GM23338 (cell line): ENCODE measurements around the gene CD80. TPM values are rescaled to one million over a fixed set of nuclear protein-coding genes. Genes with fewer than 3 reads are reported as not detected.

Source experiments
- ATAC-seq: fragments of 200-7000 bp; cut with Tn5 transposase; 3 replicates; pipeline ENCODE4 v1.9.1; 2020
- DNase-seq: peaks from one replicate; pipeline ENCODE4 v3.0.0-alpha.2; 2015; ENCODE audit warnings: low spot score
- H2AFZ ChIP-seq: fragments of 200-600 bp; sonication (generic); 2 replicates; pipeline ENCODE4 v1.8.0; 2016; ENCODE audit warnings: antibody characterized with exemption, mild to moderate bottlenecking, moderate library complexity
- H3F3A ChIP-seq: fragments of 200-600 bp; sonication (generic); replicated peaks from 2 replicates; pipeline ENCODE4 v1.8.0; 2017; ENCODE audit warnings: antibody characterized with exemption, mixed run types, low read depth
- H3K27ac ChIP-seq: fragments of 200-600 bp; sonication (generic); 2 replicates; pipeline ENCODE4 v1.6.1; 2016; ENCODE audit warnings: low read depth
- H3K27me3 ChIP-seq: fragments of 200-600 bp; sonication (generic); 2 replicates; pipeline ENCODE4 v1.8.0; 2016; ENCODE audit warnings: mild to moderate bottlenecking, mixed run types, moderate library complexity; ENCODE audit not compliant: insufficient read depth
- H3K36me3 ChIP-seq: fragments of 200-600 bp; sonication (generic); 2 replicates; pipeline ENCODE4 v1.8.0; 2016; ENCODE audit warnings: mild to moderate bottlenecking; ENCODE audit not compliant: insufficient read depth
- H3K4me1 ChIP-seq: fragments of 200-600 bp; sonication (generic); 2 replicates; pipeline ENCODE4 v1.8.0; 2016; ENCODE audit warnings: mild to moderate bottlenecking, moderate library complexity; ENCODE audit not compliant: insufficient read depth
- H3K4me2 ChIP-seq: fragments of 200-600 bp; sonication (generic); 2 replicates; pipeline ENCODE4 v1.7.1; 2017; ENCODE audit warnings: mixed run types
- H3K4me3 ChIP-seq: fragments of 200-600 bp; sonication (generic); 2 replicates; pipeline ENCODE4 v1.6.1; 2016; ENCODE audit warnings: mixed run types
- H3K79me2 ChIP-seq: fragments of 200-600 bp; sonication (generic); replicated peaks from 2 replicates; pipeline ENCODE4 v1.8.0; 2017; ENCODE audit warnings: mild to moderate bottlenecking; ENCODE audit not compliant: insufficient read depth
- H3K9me2 ChIP-seq: fragments of 200-600 bp; sonication (generic); 2 replicates; pipeline ENCODE4 v1.8.0; 2017; ENCODE audit not compliant: insufficient read depth
- H4K20me1 ChIP-seq: fragments of 200-600 bp; sonication (generic); replicated peaks from 2 replicates; pipeline ENCODE4 v1.8.0; 2017; ENCODE audit warnings: mild to moderate bottlenecking; ENCODE audit not compliant: insufficient read depth
- H3K27ac Mint-ChIP-seq: 2 replicates; pipeline ENCODE4 v1.8.0; 2020; ENCODE audit warnings: inconsistent platforms, mild to moderate bottlenecking, moderate library complexity, mixed read lengths
- H3K27me3 Mint-ChIP-seq: 3 replicates; pipeline ENCODE4 v1.8.0; 2022; ENCODE audit warnings: low read depth, mild to moderate bottlenecking, moderate library complexity, mixed read lengths, inconsistent platforms; ENCODE audit not compliant: insufficient read depth, poor library complexity
- H3K36me3 Mint-ChIP-seq: 3 replicates; pipeline ENCODE4 v1.8.0; 2021; ENCODE audit warnings: low read depth, mild to moderate bottlenecking, inconsistent platforms, moderate library complexity, mixed read lengths
- H3K4me1 Mint-ChIP-seq: 3 replicates; pipeline ENCODE4 v1.8.0; 2020; ENCODE audit warnings: mild to moderate bottlenecking, inconsistent platforms, mixed read lengths
- H3K4me3 Mint-ChIP-seq: 3 replicates; pipeline ENCODE4 v1.8.0; 2021; ENCODE audit warnings: moderate library complexity, mild to moderate bottlenecking, inconsistent platforms, mixed read lengths
- H3K9me3 Mint-ChIP-seq: 3 replicates; pipeline ENCODE4 v1.8.0; 2020; ENCODE audit warnings: moderate library complexity, mild to moderate bottlenecking, inconsistent platforms, mixed read lengths
- CREB1 ChIP-seq: fragments of 250-450 bp; sonication (Bioruptor Pico); IDR thresholded peaks from 2 replicates; pipeline ENCODE4 v1.5.0; 2020; ENCODE audit warnings: low read depth, mild to moderate bottlenecking, moderate library complexity
- EZH2 ChIP-seq: fragments of 200-600 bp; sonication (generic); IDR thresholded peaks from one replicate; pipeline ENCODE4 v1.8.0; 2017; ENCODE audit warnings: antibody characterized with exemption, mild to moderate bottlenecking, low read depth; ENCODE audit not compliant: unreplicated experiment
- EZH2phosphoT487 ChIP-seq: fragments of 200-600 bp; sonication (generic); IDR thresholded peaks from one replicate; pipeline ENCODE4 v1.8.1; 2018; ENCODE audit warnings: antibody characterized with exemption; ENCODE audit not compliant: unreplicated experiment
- NANOG ChIP-seq: IDR thresholded peaks from 2 replicates; pipeline ENCODE4 v1.6.1; 2016; ENCODE audit warnings: antibody characterized with exemption, borderline replicate concordance
- POLR2AphosphoS5 ChIP-seq: IDR thresholded peaks from 2 replicates; pipeline ENCODE4 v1.6.1; 2016; ENCODE audit warnings: antibody characterized with exemption, low read depth
- ZNF331 ChIP-seq: fragments of 250-450 bp; sonication (Bioruptor Pico); IDR thresholded peaks from 2 replicates; pipeline ENCODE4 v1.5.0; 2020; ENCODE audit warnings: low read depth, mild to moderate bottlenecking, moderate library complexity
- polyA plus RNA-seq: library from polyadenylated mRNA; unstranded; fragments of >200 nt; fragmentation: Nextera tagmentation; extraction: Ambion mirVana; gene quantifications from 2 replicates; pipeline ENCODE4 v1.2.1, GENCODE V29; 2016
- total RNA-seq: library from RNA; depleted of rRNA; stranded (reverse); fragments of >200 nt; shearing (Covaris generic); gene quantifications from 2 replicates; pipeline ENCODE4 v1.2.3, GENCODE V29; 2014
- TF ChIP-seq, protein P1 (sequence below): IDR thresholded peaks from 2 replicates; pipeline ENCODE4 v1.6.1; 2016; ENCODE audit warnings: antibody characterized with exemption
- TF ChIP-seq, protein P2 (sequence below): fragments of 250-450 bp; sonication (Bioruptor Pico); IDR thresholded peaks from 2 replicates; pipeline ENCODE4 v1.5.0; 2020; ENCODE audit warnings: mild to moderate bottlenecking, moderate library complexity
- TF ChIP-seq, protein P3 (sequence below), 2 experiments: fragments of 200-600 bp in 1 of 2; sonication (generic) in 1 of 2; conservative IDR thresholded peaks; 2 replicates each; pipeline versions ENCODE4 v1.5.1 to v1.6.1; 2016 to 2017; ENCODE audit warnings: antibody characterized with exemption in 2 of 2, low read depth in 2 of 2, mild to moderate bottlenecking in 2 of 2, moderate library complexity in 1 of 2

The CD80 gene
- total and polyA plus RNA-seq, 2 experiments from 2014 or later, result not detected

DNA sequence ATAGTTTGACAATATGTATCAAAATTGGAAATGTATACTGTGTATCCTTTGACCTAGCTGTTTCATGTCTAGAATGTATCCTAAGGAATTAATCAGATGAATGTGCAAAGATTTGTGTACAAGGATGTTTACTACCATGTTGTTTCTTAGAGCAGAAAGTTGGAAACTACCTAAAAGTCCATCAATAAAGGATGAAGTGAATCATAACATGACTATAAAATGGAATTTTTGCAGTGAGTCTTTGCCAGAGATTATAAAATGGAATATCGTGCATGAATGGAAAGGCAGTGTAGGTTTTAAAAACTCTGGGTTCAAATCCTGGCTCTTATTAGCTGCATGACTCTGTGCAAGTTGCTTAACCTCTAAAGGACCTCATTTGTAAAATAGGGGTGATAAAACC, 76.3 kb downstream of the CD80 start (continued):
- TF ChIP-seq, protein P1, sequence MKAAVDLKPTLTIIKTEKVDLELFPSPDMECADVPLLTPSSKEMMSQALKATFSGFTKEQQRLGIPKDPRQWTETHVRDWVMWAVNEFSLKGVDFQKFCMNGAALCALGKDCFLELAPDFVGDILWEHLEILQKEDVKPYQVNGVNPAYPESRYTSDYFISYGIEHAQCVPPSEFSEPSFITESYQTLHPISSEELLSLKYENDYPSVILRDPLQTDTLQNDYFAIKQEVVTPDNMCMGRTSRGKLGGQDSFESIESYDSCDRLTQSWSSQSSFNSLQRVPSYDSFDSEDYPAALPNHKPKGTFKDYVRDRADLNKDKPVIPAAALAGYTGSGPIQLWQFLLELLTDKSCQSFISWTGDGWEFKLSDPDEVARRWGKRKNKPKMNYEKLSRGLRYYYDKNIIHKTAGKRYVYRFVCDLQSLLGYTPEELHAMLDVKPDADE, result no peak
- TF ChIP-seq, protein P2, sequence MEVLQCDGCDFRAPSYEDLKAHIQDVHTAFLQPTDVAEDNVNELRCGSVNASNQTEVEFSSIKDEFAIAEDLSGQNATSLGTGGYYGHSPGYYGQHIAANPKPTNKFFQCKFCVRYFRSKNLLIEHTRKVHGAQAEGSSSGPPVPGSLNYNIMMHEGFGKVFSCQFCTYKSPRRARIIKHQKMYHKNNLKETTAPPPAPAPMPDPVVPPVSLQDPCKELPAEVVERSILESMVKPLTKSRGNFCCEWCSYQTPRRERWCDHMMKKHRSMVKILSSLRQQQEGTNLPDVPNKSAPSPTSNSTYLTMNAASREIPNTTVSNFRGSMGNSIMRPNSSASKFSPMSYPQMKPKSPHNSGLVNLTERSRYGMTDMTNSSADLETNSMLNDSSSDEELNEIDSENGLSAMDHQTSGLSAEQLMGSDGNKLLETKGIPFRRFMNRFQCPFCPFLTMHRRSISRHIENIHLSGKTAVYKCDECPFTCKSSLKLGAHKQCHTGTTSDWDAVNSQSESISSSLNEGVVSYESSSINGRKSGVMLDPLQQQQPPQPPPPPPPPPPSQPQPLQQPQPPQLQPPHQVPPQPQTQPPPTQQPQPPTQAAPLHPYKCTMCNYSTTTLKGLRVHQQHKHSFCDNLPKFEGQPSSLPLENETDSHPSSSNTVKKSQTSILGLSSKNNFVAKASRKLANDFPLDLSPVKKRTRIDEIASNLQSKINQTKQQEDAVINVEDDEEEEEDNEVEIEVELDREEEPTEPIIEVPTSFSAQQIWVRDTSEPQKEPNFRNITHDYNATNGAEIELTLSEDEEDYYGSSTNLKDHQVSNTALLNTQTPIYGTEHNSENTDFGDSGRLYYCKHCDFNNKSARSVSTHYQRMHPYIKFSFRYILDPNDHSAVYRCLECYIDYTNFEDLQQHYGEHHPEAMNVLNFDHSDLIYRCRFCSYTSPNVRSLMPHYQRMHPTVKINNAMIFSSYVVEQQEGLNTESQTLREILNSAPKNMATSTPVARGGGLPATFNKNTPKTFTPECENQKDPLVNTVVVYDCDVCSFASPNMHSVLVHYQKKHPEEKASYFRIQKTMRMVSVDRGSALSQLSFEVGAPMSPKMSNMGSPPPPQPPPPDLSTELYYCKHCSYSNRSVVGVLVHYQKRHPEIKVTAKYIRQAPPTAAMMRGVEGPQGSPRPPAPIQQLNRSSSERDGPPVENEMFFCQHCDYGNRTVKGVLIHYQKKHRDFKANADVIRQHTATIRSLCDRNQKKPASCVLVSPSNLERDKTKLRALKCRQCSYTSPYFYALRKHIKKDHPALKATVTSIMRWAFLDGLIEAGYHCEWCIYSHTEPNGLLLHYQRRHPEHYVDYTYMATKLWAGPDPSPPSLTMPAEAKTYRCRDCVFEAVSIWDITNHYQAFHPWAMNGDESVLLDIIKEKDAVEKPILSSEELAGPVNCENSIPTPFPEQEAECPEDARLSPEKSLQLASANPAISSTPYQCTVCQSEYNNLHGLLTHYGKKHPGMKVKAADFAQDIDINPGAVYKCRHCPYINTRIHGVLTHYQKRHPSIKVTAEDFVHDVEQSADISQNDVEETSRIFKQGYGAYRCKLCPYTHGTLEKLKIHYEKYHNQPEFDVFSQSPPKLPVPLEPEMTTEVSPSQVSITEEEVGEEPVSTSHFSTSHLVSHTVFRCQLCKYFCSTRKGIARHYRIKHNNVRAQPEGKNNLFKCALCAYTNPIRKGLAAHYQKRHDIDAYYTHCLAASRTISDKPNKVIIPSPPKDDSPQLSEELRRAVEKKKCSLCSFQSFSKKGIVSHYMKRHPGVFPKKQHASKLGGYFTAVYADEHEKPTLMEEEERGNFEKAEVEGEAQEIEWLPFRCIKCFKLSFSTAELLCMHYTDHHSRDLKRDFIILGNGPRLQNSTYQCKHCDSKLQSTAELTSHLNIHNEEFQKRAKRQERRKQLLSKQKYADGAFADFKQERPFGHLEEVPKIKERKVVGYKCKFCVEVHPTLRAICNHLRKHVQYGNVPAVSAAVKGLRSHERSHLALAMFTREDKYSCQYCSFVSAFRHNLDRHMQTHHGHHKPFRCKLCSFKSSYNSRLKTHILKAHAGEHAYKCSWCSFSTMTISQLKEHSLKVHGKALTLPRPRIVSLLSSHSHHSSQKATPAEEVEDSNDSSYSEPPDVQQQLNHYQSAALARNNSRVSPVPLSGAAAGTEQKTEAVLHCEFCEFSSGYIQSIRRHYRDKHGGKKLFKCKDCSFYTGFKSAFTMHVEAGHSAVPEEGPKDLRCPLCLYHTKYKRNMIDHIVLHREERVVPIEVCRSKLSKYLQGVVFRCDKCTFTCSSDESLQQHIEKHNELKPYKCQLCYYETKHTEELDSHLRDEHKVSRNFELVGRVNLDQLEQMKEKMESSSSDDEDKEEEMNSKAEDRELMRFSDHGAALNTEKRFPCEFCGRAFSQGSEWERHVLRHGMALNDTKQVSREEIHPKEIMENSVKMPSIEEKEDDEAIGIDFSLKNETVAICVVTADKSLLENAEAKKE (CRISPR knock-in tag), result no peak

DNA sequence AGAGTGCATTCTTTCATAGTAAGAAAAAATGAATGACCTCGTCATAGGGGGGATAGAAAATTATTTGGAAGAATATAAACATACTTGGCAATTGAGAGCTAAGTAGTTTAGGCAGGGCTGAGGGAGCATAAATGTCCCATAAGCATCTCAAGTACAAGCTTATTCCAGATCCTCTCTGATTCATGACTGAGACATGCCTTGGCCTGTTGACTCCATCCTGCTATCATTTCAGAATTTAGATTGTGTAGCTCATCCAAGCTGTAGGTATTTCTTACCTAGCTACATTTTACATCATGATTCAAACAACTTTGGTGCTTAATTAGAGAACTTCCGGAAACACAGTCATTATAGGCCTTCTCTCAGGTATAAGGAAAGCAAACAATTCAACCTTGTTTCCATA, 78.3 kb downstream of the CD80 start:
- Histone ChIP-seq H4K20me1 (0 out of 2 replicates have a peak, but pooled peaks cover 2% of the 10 kb centered on the region), H3K9me2 (no peaks in the 10 kb centered on the region), H3K4me2 (no peak overlapping the region), H3K4me1 (no peaks in the 10 kb centered on the region), H3K27ac (0 out of 2 replicates have a peak overlapping the region, but pooled peaks have one; percentile 22), H3F3A (no peaks in the 10 kb centered on the region), H3K4me3 (no peak overlapping the region), H3K27me3 (no peaks in the 10 kb centered on the region), H2AFZ (no peak overlapping the region), H3K79me2 (no peaks in the 10 kb centered on the region), H3K36me3 (peaks cover 26% of the 10 kb centered on the region)
- ATAC-seq (no peak), DNase-seq (no peak)
- Mint-ChIP-seq H3K27ac (no peak overlapping the region), H3K9me3 (no peaks in the 10 kb centered on the region), H3K27me3 (no peaks in the 10 kb centered on the region), H3K36me3 (peaks cover 15% of the 10 kb centered on the region), H3K4me1 (no peaks in the 10 kb centered on the region), H3K4me3 (no peak overlapping the region)
- TF ChIP-seq ZNF331 (CRISPR knock-in tag) (no peak), CREB1 (no peak), POLR2AphosphoS5 (no peak), EZH2phosphoT487 (no peak), NANOG (no peak), EZH2 (no peak)
- TF ChIP-seq, protein P3, sequence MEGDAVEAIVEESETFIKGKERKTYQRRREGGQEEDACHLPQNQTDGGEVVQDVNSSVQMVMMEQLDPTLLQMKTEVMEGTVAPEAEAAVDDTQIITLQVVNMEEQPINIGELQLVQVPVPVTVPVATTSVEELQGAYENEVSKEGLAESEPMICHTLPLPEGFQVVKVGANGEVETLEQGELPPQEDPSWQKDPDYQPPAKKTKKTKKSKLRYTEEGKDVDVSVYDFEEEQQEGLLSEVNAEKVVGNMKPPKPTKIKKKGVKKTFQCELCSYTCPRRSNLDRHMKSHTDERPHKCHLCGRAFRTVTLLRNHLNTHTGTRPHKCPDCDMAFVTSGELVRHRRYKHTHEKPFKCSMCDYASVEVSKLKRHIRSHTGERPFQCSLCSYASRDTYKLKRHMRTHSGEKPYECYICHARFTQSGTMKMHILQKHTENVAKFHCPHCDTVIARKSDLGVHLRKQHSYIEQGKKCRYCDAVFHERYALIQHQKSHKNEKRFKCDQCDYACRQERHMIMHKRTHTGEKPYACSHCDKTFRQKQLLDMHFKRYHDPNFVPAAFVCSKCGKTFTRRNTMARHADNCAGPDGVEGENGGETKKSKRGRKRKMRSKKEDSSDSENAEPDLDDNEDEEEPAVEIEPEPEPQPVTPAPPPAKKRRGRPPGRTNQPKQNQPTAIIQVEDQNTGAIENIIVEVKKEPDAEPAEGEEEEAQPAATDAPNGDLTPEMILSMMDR (conservative IDR thresholded peaks at IDR 0.05; ENCODE audit: low read depth in 2 of 2), result no peak
